OCI-LY1 (cell line): ENCODE measurements around the gene FNIP2.

ENCODE experiments used
- CTCF ChIP-seq: fragments of 200-600 bp; sonication (generic), shearing (Covaris generic); IDR thresholded peaks from 2 replicates; pipeline ENCODE4 v1.5.1; 2017; ENCODE audit warnings: mild to moderate bottlenecking, antibody characterized with exemption, low read length, moderate library complexity, mixed read lengths
- EZH2 ChIP-seq: fragments of 200-600 bp; sonication (generic), shearing (Covaris generic); IDR thresholded peaks from 2 replicates; pipeline ENCODE4 v1.8.0; 2017; ENCODE audit warnings: borderline replicate concordance, mixed run types, mild to moderate bottlenecking, antibody characterized with exemption, low read length, moderate library complexity, mixed read lengths

GRCh38 chr4:158836002-158836369 is 67.2 kb downstream of the FNIP2 start:
- TF ChIP-seq EZH2 (no peak), CTCF (no peak)
